ENCODE data around the gene ARHGAP22. TPM values are rescaled to one million over a fixed set of nuclear protein-coding genes. Genes with fewer than 3 reads are reported as not detected.
A peak's percentile ranks its signal among the peaks of the same experiment; 100 is the strongest.

Gene ARHGAP22
- total RNA-seq, 1 donor from 2014 or later, result 6.2 TPM

- Mint-ChIP-seq H3K9me3 (ENCODE audit: unreplicated experiment) (peaks cover 7% of the 10 kb centered on the region), H3K27ac (ENCODE audit: unreplicated experiment) (peak overlapping the region; percentile 29), H3K27me3 (ENCODE audit: low read depth, unreplicated experiment) (peaks cover 9% of the 10 kb centered on the region), H3K36me3 (ENCODE audit: low read depth, unreplicated experiment) (peaks cover 2% of the 10 kb centered on the region), H3K4me1 (ENCODE audit: low read depth, unreplicated experiment) (peaks cover 10% of the 10 kb centered on the region), H3K4me3 (ENCODE audit: unreplicated experiment) (no peak overlapping the region)
- no peak overlapping the region for H3K9ac ChIP-seq (ENCODE audit: low read length)
- no peaks in the 10 kb centered on the region for H3K36me3 ChIP-seq (ENCODE audit: insufficient read depth, low read length)
- H3K4me1 ChIP-seq (ENCODE audit: insufficient read depth, low read length), result peaks cover 26% of the 10 kb centered on the region
- no peaks in the 10 kb centered on the region for H3K9me3 ChIP-seq (ENCODE audit: insufficient read depth, low read depth, low read length)
- H3K79me2 ChIP-seq (ENCODE audit: insufficient read depth, low read length), result no peaks in the 10 kb centered on the region
- peak overlapping the region; percentile 51 for H3K4me2 ChIP-seq (ENCODE audit: low read length)
- FAIRE-seq (peak; percentile 91), DNase-seq (ENCODE audit: low read depth) (peak; percentile 57)
- H2AFZ ChIP-seq (ENCODE audit: low read depth, low read length), result no peak overlapping the region
- no peaks in the 10 kb centered on the region for H4K20me1 ChIP-seq (ENCODE audit: insufficient read depth, low read length)
- no peak overlapping the region for H3K4me3 ChIP-seq (ENCODE audit: insufficient read depth, low read depth, low read length)
- no peak for TF ChIP-seq EZH2 (IDR thresholded peaks at IDR 0.05; ENCODE audit: insufficient read depth, low read length)
- TF ChIP-seq, protein P1, sequence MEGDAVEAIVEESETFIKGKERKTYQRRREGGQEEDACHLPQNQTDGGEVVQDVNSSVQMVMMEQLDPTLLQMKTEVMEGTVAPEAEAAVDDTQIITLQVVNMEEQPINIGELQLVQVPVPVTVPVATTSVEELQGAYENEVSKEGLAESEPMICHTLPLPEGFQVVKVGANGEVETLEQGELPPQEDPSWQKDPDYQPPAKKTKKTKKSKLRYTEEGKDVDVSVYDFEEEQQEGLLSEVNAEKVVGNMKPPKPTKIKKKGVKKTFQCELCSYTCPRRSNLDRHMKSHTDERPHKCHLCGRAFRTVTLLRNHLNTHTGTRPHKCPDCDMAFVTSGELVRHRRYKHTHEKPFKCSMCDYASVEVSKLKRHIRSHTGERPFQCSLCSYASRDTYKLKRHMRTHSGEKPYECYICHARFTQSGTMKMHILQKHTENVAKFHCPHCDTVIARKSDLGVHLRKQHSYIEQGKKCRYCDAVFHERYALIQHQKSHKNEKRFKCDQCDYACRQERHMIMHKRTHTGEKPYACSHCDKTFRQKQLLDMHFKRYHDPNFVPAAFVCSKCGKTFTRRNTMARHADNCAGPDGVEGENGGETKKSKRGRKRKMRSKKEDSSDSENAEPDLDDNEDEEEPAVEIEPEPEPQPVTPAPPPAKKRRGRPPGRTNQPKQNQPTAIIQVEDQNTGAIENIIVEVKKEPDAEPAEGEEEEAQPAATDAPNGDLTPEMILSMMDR (IDR thresholded peaks at IDR 0.05; ENCODE audit: insufficient read depth, low read depth, low read length), result no peak
- H3K27ac ChIP-seq (ENCODE audit: low read depth, low read length), result no peak overlapping the region
- no peaks in the 10 kb centered on the region for H3K27me3 ChIP-seq (ENCODE audit: insufficient read depth, low read length)
Observed at GRCh38 chr10:48612236-48612943, 7.5 kb upstream of the ARHGAP22 start.

DNA sequence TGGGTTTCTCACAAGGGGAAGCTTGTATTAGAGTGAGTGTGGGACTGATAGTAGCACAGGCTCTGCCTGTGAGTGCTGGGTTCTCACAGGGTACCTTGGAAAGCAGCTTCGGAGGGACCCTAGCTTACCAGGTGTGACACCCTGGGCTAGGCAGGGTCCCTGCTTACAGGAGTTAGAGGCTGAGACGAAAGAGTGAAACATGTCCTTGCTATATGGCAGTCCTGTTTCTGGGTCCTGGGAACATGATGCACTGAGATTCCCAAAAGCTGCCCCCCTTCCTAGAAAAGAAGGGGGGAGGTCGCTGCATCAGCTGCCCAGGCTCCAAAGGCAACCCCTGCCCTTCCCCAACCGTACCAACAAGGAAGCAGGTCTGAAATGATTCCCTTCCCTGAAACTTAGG, 6.3 kb upstream of the ARHGAP22 start:
- no peak for DNase-seq (ENCODE audit: low read depth)
- Histone ChIP-seq H3K27ac (ENCODE audit: low read depth, low read length) (no peak overlapping the region), H3K79me2 (ENCODE audit: insufficient read depth, low read length) (no peaks in the 10 kb centered on the region), H3K4me2 (ENCODE audit: low read length) (no peak overlapping the region), H3K9ac (ENCODE audit: low read length) (no peak overlapping the region), H3K4me3 (ENCODE audit: insufficient read depth, low read depth, low read length) (no peak overlapping the region), H2AFZ (ENCODE audit: low read depth, low read length) (no peak overlapping the region), H3K27me3 (ENCODE audit: insufficient read depth, low read length) (no peaks in the 10 kb centered on the region), H4K20me1 (ENCODE audit: insufficient read depth, low read length) (no peaks in the 10 kb centered on the region), H3K36me3 (ENCODE audit: insufficient read depth, low read length) (no peaks in the 10 kb centered on the region), H3K9me3 (ENCODE audit: insufficient read depth, low read depth, low read length) (no peaks in the 10 kb centered on the region), H3K4me1 (ENCODE audit: insufficient read depth, low read length) (peaks cover 37% of the 10 kb centered on the region)
- no peak overlapping the region for H3K4me3 Mint-ChIP-seq (ENCODE audit: unreplicated experiment)
- peaks cover 23% of the 10 kb centered on the region for H3K4me1 Mint-ChIP-seq (ENCODE audit: low read depth, unreplicated experiment)
- FAIRE-seq, result no peak
- H3K27me3 Mint-ChIP-seq (ENCODE audit: low read depth, unreplicated experiment), result peaks cover 9% of the 10 kb centered on the region
- no peak overlapping the region for H3K27ac Mint-ChIP-seq (ENCODE audit: unreplicated experiment)
- H3K9me3 Mint-ChIP-seq (ENCODE audit: unreplicated experiment), result peaks cover 10% of the 10 kb centered on the region
- TF ChIP-seq, protein P1 (IDR thresholded peaks at IDR 0.05; ENCODE audit: insufficient read depth, low read depth, low read length), result no peak
- TF ChIP-seq EZH2 (IDR thresholded peaks at IDR 0.05; ENCODE audit: insufficient read depth, low read length), result no peak
- H3K36me3 Mint-ChIP-seq (ENCODE audit: low read depth, unreplicated experiment), result peaks cover 2% of the 10 kb centered on the region

DNA sequence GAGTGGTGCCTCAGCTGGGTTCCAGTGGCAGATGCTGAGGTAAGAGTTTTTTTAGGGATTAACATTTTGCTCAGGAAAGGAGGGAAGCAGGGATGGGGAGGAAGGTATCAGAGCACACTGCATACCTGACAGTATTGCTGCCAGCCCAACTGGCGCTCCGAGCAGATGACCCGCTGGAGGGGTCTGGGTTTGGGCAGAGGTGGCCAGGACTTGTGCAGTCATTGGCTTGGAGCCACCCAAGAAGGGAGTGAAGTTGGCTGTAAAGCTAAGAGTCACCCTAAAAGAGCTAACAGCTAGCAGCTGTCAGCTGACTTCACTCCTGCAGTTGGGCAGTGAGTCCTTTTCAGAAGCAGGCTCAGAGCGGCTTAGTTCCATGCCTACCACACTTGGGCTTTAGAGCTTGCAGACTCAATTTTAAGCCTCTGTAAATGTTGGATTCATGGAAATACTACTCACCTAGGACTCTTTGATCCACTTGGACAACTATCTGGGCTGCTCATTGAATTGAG, 5.8 kb upstream of the ARHGAP22 start:
- Histone ChIP-seq H3K36me3 (ENCODE audit: insufficient read depth, low read length) (no peaks in the 10 kb centered on the region), H3K4me2 (ENCODE audit: low read length) (no peak overlapping the region), H3K9ac (ENCODE audit: low read length) (no peak overlapping the region), H3K27ac (ENCODE audit: low read depth, low read length) (no peak overlapping the region), H3K4me1 (ENCODE audit: insufficient read depth, low read length) (peaks cover 42% of the 10 kb centered on the region), H3K27me3 (ENCODE audit: insufficient read depth, low read length) (no peaks in the 10 kb centered on the region), H3K79me2 (ENCODE audit: insufficient read depth, low read length) (no peaks in the 10 kb centered on the region), H3K9me3 (ENCODE audit: insufficient read depth, low read depth, low read length) (no peaks in the 10 kb centered on the region), H3K4me3 (ENCODE audit: insufficient read depth, low read depth, low read length) (no peak overlapping the region), H4K20me1 (ENCODE audit: insufficient read depth, low read length) (no peaks in the 10 kb centered on the region), H2AFZ (ENCODE audit: low read depth, low read length) (no peak overlapping the region)
- no peak for DNase-seq (ENCODE audit: low read depth)
- Mint-ChIP-seq H3K9me3 (ENCODE audit: unreplicated experiment) (peaks cover 10% of the 10 kb centered on the region), H3K27me3 (ENCODE audit: low read depth, unreplicated experiment) (peaks cover 9% of the 10 kb centered on the region), H3K4me3 (ENCODE audit: unreplicated experiment) (no peak overlapping the region), H3K36me3 (ENCODE audit: low read depth, unreplicated experiment) (peaks cover 2% of the 10 kb centered on the region), H3K4me1 (ENCODE audit: low read depth, unreplicated experiment) (peaks cover 26% of the 10 kb centered on the region), H3K27ac (ENCODE audit: unreplicated experiment) (no peak overlapping the region)
- no peak for TF ChIP-seq EZH2 (IDR thresholded peaks at IDR 0.05; ENCODE audit: insufficient read depth, low read length)
- TF ChIP-seq, protein P1 (IDR thresholded peaks at IDR 0.05; ENCODE audit: insufficient read depth, low read depth, low read length), result no peak
- no peak for FAIRE-seq

Measured in astrocyte (in vitro differentiated cells and primary cell).